ENCODE data around the gene DPF1.
A peak's percentile ranks its signal among the peaks of the same experiment; 100 is the strongest.
"Not testable (repeated sequence)": the region's sequence is repeated elsewhere in the genome, so short reads cannot be mapped to it uniquely, and the experiment has no call there.

DPF1 gene

GRCh38 chr19:38250428-38250820, 26.4 kb upstream of the DPF1 start:
- no peak for DNase-seq

GRCh38 chr19:38248421-38248820, 24.4 kb upstream of the DPF1 start:
- no peak for DNase-seq

GRCh38 chr19:38247734-38248268, 23.8 kb upstream of the DPF1 start:
- DNase-seq = no peak

- no peak for DNase-seq
These were observed 23.1 kb upstream of the DPF1 start for GRCh38 chr19:38247126-38247525.

GRCh38 chr19:38245826-38246498, 21.9 kb upstream of the DPF1 start:
- DNase-seq = no peak

- DNase-seq = no peak
These were observed 19.3 kb upstream of the DPF1 start for GRCh38 chr19:38243279-38243673.

GRCh38 chr19:38239816-38240215, 15.8 kb upstream of the DPF1 start:
- DNase-seq = no peak

- DNase-seq = no peak
These were observed 10.6 kb upstream of the DPF1 start for GRCh38 chr19:38234615-38235014.

GRCh38 chr19:38233740-38234251, 9.8 kb upstream of the DPF1 start:
- DNase-seq = peak; percentile 59 to 98

GRCh38 chr19:38231918-38232317, 7.9 kb upstream of the DPF1 start:
- no peak for DNase-seq

- DNase-seq = not testable (repeated sequence)
These were observed 6.6 kb upstream of the DPF1 start for GRCh38 chr19:38230506-38231133.

GRCh38 chr19:38229585-38230073, 5.6 kb upstream of the DPF1 start:
- peak in 1 of 2 donors; percentile 12 for DNase-seq

- no peak for DNase-seq
These were observed 4.7 kb upstream of the DPF1 start for GRCh38 chr19:38228491-38229439.

GRCh38 chr19:38228005-38228377, 4.0 kb upstream of the DPF1 start:
- DNase-seq = no peak

GRCh38 chr19:38227287-38228004, 3.4 kb upstream of the DPF1 start:
- DNase-seq = no peak

- not testable (repeated sequence) for DNase-seq
These were observed 819 bp upstream of the DPF1 start for GRCh38 chr19:38224863-38225218.

- no peak for DNase-seq
These were observed 407 bp downstream of the DPF1 start for GRCh38 chr19:38223617-38224013.

GRCh38 chr19:38223119-38223523, 901 bp downstream of the DPF1 start:
- DNase-seq = no peak

GRCh38 chr19:38221919-38222830, 1.8 kb downstream of the DPF1 start:
- no peak for DNase-seq

- no peak for DNase-seq
These were observed 2.6 kb downstream of the DPF1 start for GRCh38 chr19:38221421-38221820.

- DNase-seq = no peak
These were observed 4.8 kb downstream of the DPF1 start for GRCh38 chr19:38219221-38219620.
